Left lung (tissue), 10 donors: Measurements from ENCODE around the gene AMN. TPM values are rescaled to one million over a fixed set of nuclear protein-coding genes. Genes with fewer than 3 reads are reported as not detected.

ENCODE experiments used
- ATAC-seq: fragments of 200-7000 bp; cut with Tn5 transposase; one replicate; pipeline ENCODE4 v1.9.1; 2020; ENCODE audit warnings: moderate library complexity
- DNase-seq, 4 donors: peaks; one replicate each; pipeline ENCODE4 v3.0.0-alpha.2; 2013 to 2020
- H3K27ac ChIP-seq, 2 donors: fragments of 200-600 bp; sonication (generic) in 1 of 2; one replicate each; pipeline versions ENCODE4 v1.5.0 to v1.8.0; 2020 to 2021
- H3K27me3 ChIP-seq, 2 donors: fragments of 200-600 bp; sonication (generic) in 1 of 2; one replicate each; pipeline versions ENCODE4 v1.5.0 to v1.8.0; 2020 to 2021
- H3K36me3 ChIP-seq, 2 donors: fragments of 200-600 bp; sonication (generic) in 1 of 2; one replicate each; pipeline versions ENCODE4 v1.5.0 to v1.8.0; 2020 to 2021
- H3K4me1 ChIP-seq, 2 donors: fragments of 200-600 bp; one replicate each; pipeline ENCODE4 v1.8.0; 2021
- H3K4me3 ChIP-seq, 2 donors: fragments of 200-600 bp; sonication (generic) in 1 of 2; one replicate each; pipeline versions ENCODE4 v1.5.0 to v1.8.0; 2020 to 2021; ENCODE audit warnings: mild to moderate bottlenecking in 1 of 2
- H3K9me3 ChIP-seq, 2 donors: fragments of 200-600 bp; sonication (generic) in 1 of 2; one replicate each; pipeline versions ENCODE4 v1.5.0 to v1.8.0; 2020 to 2021
- CTCF ChIP-seq, 2 donors: fragments of 200-600 bp; sonication (generic) in 1 of 2; IDR thresholded peaks; one replicate each; pipeline versions ENCODE4 v1.5.0 to v1.8.0; 2021; ENCODE audit warnings: antibody characterized with exemption in 2 of 2
- intact Hi-C, 2 donors: fragments of 100-400 bp; cut with DNase I; formaldehyde crosslinking; loops; one replicate each; pipeline versions ENCODE4 v1.11.2 to v1.14.2; 2022
- polyA plus RNA-seq, 6 donors: library from polyadenylated mRNA; unstranded; fragments of 120-200 nt; gene quantifications; one replicate each; pipeline ENCODE4 v1.2.1, GENCODE V29; 2013; ENCODE audit not compliant: insufficient read length in 6 of 6
- total RNA-seq, 2 donors: library from RNA; stranded (reverse); fragmentation: NEBNext Ultra II Directional; extraction: Animal tissue kit (Norgen Biotek cat#: 25700); gene quantifications; one replicate each; pipeline ENCODE4 v1.2.1, GENCODE V29; 2021
- donor health status: DM: no; HTN: yes; CAD: no.
- donor health status: DM: no; HTN: no; CAD: no.

AMN gene
- total and polyA plus RNA-seq, 8 donors: 0.30 to 23.2 (median 1.1) TPM

DNA sequence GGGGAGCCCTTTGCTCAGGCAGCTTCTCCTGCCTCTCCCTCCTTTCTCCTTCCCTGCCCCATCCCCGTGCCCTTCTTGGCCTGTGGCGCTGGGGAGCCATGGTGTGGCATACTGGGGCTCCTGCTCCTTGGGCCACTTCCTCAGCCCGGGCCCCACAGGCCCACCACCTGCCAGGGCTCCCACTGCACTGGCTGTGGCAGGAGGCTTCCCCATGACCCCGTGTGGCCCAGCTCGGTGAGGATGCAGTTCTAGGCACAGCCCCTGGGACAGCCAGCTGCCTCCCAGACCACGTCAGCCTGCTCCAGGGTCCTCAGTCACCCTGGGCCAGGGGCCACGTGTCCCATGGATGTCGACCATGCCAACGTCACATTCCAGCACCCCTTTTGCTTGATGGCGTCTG is 13.0 kb upstream of the AMN start:
- ATAC-seq: no peak

GRCh38 chr14:102909911-102910310 is 12.6 kb upstream of the AMN start:
- peak in 1 of 4 donors; percentile 42 for DNase-seq
- Histone ChIP-seq H3K36me3 (peaks cover 0 to 60% of the 10 kb centered on the region in 2 donors), H3K4me1 (no peaks in the 10 kb centered on the region), H3K4me3 (no peak overlapping the region), H3K27me3 (no peaks in the 10 kb centered on the region), H3K9me3 (no peaks in the 10 kb centered on the region), H3K27ac (no peak overlapping the region)
- ATAC-seq: no peak
- TF ChIP-seq CTCF (IDR thresholded peaks at IDR 0.05): no peak
- intact Hi-C loops: no loop called here

More for the DNA sequence above, 13.0 kb upstream of the AMN start:
- H3K4me1 ChIP-seq: no peaks in the 10 kb centered on the region
- no peaks in the 10 kb centered on the region for H3K9me3 ChIP-seq
- no peaks in the 10 kb centered on the region for H3K27me3 ChIP-seq
- H3K36me3 ChIP-seq: peaks cover 0 to 62% of the 10 kb centered on the region in 2 donors
- TF ChIP-seq CTCF (IDR thresholded peaks at IDR 0.05): no peak
- H3K4me3 ChIP-seq: no peak overlapping the region
- H3K27ac ChIP-seq: no peak overlapping the region
- DNase-seq: peak in 1 of 4 donors; percentile 59
- intact Hi-C loops: no loop called here

- Histone ChIP-seq H3K36me3 (peaks cover 0 to 55% of the 10 kb centered on the region in 2 donors), H3K4me1 (no peaks in the 10 kb centered on the region), H3K27me3 (no peaks in the 10 kb centered on the region), H3K9me3 (no peaks in the 10 kb centered on the region), H3K4me3 (no peak overlapping the region), H3K27ac (no peak overlapping the region)
- TF ChIP-seq CTCF (IDR thresholded peaks at IDR 0.05): no peak
- DNase-seq: peak in 1 of 4 donors; percentile 73
- intact Hi-C loops: no loop called here
- ATAC-seq: no peak
These were observed 12.0 kb upstream of the AMN start for GRCh38 chr14:102910442-102910841.

- H3K4me1 ChIP-seq: no peaks in the 10 kb centered on the region
- H3K36me3 ChIP-seq: peaks cover 0 to 44% of the 10 kb centered on the region in 2 donors
- no peaks in the 10 kb centered on the region for H3K27me3 ChIP-seq
- intact Hi-C loops: no loop called here
- H3K4me3 ChIP-seq: no peak overlapping the region
- H3K27ac ChIP-seq: no peak overlapping the region
- TF ChIP-seq CTCF (IDR thresholded peaks at IDR 0.05): no peak
- ATAC-seq (no peak), DNase-seq (peak in 1 of 4 donors; percentile 58)
- no peaks in the 10 kb centered on the region for H3K9me3 ChIP-seq
These were observed 10.9 kb upstream of the AMN start for GRCh38 chr14:102911541-102911951.

- Histone ChIP-seq H3K4me3 (no peak overlapping the region), H3K36me3 (peaks cover 0 to 37% of the 10 kb centered on the region in 2 donors), H3K9me3 (no peaks in the 10 kb centered on the region), H3K27me3 (no peaks in the 10 kb centered on the region), H3K4me1 (no peaks in the 10 kb centered on the region), H3K27ac (no peak overlapping the region)
- DNase-seq: peak in 1 of 4 donors; percentile 47
- ATAC-seq: no peak
- intact Hi-C loops: no loop called here
- TF ChIP-seq CTCF (IDR thresholded peaks at IDR 0.05): no peak
These were observed 10.3 kb upstream of the AMN start for GRCh38 chr14:102911991-102912761.
